Keratinocyte (primary cell): ENCODE results near the gene NRP1. TPM values are rescaled to one million over a fixed set of nuclear protein-coding genes. Genes with fewer than 3 reads are reported as not detected.

Source experiments
- DNase-seq: peaks from one replicate; pipeline ENCODE4 v3.0.0-alpha.2; 2011; ENCODE audit warnings: low read depth, missing footprints, low spot score
- FAIRE-seq: peaks from 2 replicates; lab custom pipeline; 2011; peaks lifted over from hg19 to GRCh38; lab: Jason Lieb, UNC
- H2AFZ ChIP-seq: 2 replicates; pipeline ENCODE4 v1.6.0; 2012; ENCODE audit warnings: low read length, control low read depth, inconsistent platforms; ENCODE audit not compliant: control insufficient read depth
- H3K27ac ChIP-seq: 2 replicates; pipeline ENCODE4 v1.5.1; 2011; ENCODE audit warnings: low read length; ENCODE audit not compliant: control insufficient read depth, insufficient read depth
- H3K27me3 ChIP-seq: 3 replicates; pipeline ENCODE4 v1.6.0; 2011; ENCODE audit warnings: low read length; ENCODE audit not compliant: control insufficient read depth, insufficient read depth; ENCODE audit errors: extremely low read depth
- H3K36me3 ChIP-seq, 2 experiments: 2 replicates in 1 of 2; 3 replicates in 1 of 2; pipeline ENCODE4 v1.5.1; 2011; ENCODE audit warnings: low read length in 2 of 2, mild to moderate bottlenecking in 1 of 2; ENCODE audit not compliant: control insufficient read depth in 2 of 2, insufficient read depth in 2 of 2; ENCODE audit errors: extremely low read depth in 1 of 2
- H3K4me1 ChIP-seq: 3 replicates; pipeline ENCODE4 v1.5.1; 2011; ENCODE audit warnings: low read length; ENCODE audit not compliant: control insufficient read depth, insufficient read depth; ENCODE audit errors: extremely low read depth
- H3K4me2 ChIP-seq: 3 replicates; pipeline ENCODE4 v1.6.0; 2011; ENCODE audit warnings: low read depth, low read length; ENCODE audit not compliant: control insufficient read depth, insufficient read depth; ENCODE audit errors: extremely low read depth
- H3K4me3 ChIP-seq, 3 experiments: fragments of 200-600 bp in 1 of 3; sonication (generic) in 1 of 3; 2 replicates in 2 of 3; 3 replicates in 1 of 3; pipeline ENCODE4 v1.5.1; 2011 to 2016; ENCODE audit warnings: low read length in 3 of 3, mild to moderate bottlenecking in 3 of 3, control low read depth in 2 of 3, inconsistent platforms in 1 of 3, low read depth in 1 of 3, mixed read lengths in 1 of 3, mixed run types in 1 of 3, moderate library complexity in 1 of 3; ENCODE audit not compliant: control insufficient read depth in 2 of 3, insufficient read depth in 2 of 3; ENCODE audit errors: extremely low read depth in 1 of 3
- H3K79me2 ChIP-seq: 2 replicates; pipeline ENCODE4 v1.6.0; 2012; ENCODE audit warnings: low read length; ENCODE audit not compliant: control insufficient read depth, insufficient read depth
- H3K9ac ChIP-seq: 3 replicates; pipeline ENCODE4 v1.6.0; 2011; ENCODE audit warnings: low read length; ENCODE audit not compliant: control insufficient read depth, insufficient read depth; ENCODE audit errors: extremely low read depth
- H3K9me1 ChIP-seq: 3 replicates; pipeline ENCODE4 v1.6.0; 2011; ENCODE audit warnings: low read length; ENCODE audit not compliant: control insufficient read depth, insufficient read depth; ENCODE audit errors: extremely low read depth
- H3K9me3 ChIP-seq: 2 replicates; pipeline ENCODE4 v1.5.1; 2012; ENCODE audit warnings: low read depth, low read length; ENCODE audit not compliant: control insufficient read depth
- H4K20me1 ChIP-seq: 3 replicates; pipeline ENCODE4 v1.6.0; 2011; ENCODE audit warnings: low read length; ENCODE audit not compliant: control insufficient read depth, insufficient read depth; ENCODE audit errors: extremely low read depth
- EZH2 ChIP-seq: IDR thresholded peaks from one replicate; pipeline ENCODE4 v1.6.1; 2012; ENCODE audit warnings: inconsistent platforms, mild to moderate bottlenecking, low read length, moderate library complexity
- dilution Hi-C: fragments of 300-500 bp; cut with MboI; formaldehyde crosslinking; loops from one replicate; pipeline ENCODE4 v1.7.0; 2020; ENCODE audit warnings: low sequenced_read_pairs; ENCODE audit not compliant: extremely low pct_ligation_motif_present
- polyA plus RNA-seq, 5 experiments: library from polyadenylated mRNA; depleted of rRNA in 3 of 5; stranded (reverse) in 3 of 5; stranded (forward) in 1 of 5; unstranded in 1 of 5; fragments of >200 nt; gene quantifications; 1 replicate in 1 of 5; 2 replicates in 3 of 5; 3 replicates in 1 of 5; pipeline versions ENCODE4 v1.2.1 to v1.2.3, GENCODE V29; 2011 to 2012; ENCODE audit warnings: missing spikeins in 2 of 5, low read depth in 1 of 5, low replicate concordance in 1 of 5
- TF ChIP-seq, protein P1 (sequence below), 3 experiments: IDR thresholded peaks in 1 of 3; conservative IDR thresholded peaks in 1 of 3; optimal IDR thresholded peaks in 1 of 3; 2 replicates in 2 of 3; 3 replicates in 1 of 3; pipeline versions ENCODE3 to v1.5.1; 2011; ENCODE audit warnings: low read length in 3 of 3, mild to moderate bottlenecking in 3 of 3, moderate library complexity in 2 of 3, control low read depth in 1 of 3, inconsistent platforms in 1 of 3; ENCODE audit not compliant: insufficient read depth in 2 of 3; ENCODE audit errors: extremely low read depth in 1 of 3

The NRP1 gene
- polyA plus RNA-seq, 1 donor (not counting 4 experiments of a cell fraction or from before 2014, with no cell fraction given): 36.2 TPM

DNA sequence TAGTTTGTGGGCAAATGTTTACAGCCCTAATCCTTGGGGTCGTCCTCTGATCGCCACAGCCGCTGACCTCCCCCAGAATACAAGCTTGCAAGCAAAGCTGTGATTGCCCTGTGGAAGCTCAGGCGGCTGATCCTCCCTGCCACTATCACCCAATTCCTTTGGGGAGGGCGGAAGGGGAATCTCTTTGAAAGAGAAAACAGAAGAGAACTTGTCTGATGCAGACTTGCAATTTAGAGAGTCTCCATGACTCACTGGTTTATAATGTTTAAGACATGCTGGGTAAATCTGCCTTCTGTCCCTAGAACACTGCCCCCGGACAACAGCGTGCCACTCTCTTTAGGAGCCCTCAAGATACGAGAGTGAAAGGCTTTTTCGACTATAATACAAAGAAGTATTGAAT, 75.5 kb downstream of the NRP1 start:
- DNase-seq (no peak), FAIRE-seq (peak; percentile 69)
- no peak overlapping the region for H3K4me2 ChIP-seq
- TF ChIP-seq EZH2: no peak
- TF ChIP-seq, protein P1, sequence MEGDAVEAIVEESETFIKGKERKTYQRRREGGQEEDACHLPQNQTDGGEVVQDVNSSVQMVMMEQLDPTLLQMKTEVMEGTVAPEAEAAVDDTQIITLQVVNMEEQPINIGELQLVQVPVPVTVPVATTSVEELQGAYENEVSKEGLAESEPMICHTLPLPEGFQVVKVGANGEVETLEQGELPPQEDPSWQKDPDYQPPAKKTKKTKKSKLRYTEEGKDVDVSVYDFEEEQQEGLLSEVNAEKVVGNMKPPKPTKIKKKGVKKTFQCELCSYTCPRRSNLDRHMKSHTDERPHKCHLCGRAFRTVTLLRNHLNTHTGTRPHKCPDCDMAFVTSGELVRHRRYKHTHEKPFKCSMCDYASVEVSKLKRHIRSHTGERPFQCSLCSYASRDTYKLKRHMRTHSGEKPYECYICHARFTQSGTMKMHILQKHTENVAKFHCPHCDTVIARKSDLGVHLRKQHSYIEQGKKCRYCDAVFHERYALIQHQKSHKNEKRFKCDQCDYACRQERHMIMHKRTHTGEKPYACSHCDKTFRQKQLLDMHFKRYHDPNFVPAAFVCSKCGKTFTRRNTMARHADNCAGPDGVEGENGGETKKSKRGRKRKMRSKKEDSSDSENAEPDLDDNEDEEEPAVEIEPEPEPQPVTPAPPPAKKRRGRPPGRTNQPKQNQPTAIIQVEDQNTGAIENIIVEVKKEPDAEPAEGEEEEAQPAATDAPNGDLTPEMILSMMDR (optimal IDR thresholded peaks at IDR 0.05 in 1 of 3, IDR thresholded peaks at IDR 0.05 in 1 of 3, conservative IDR thresholded peaks at IDR 0.05 in 1 of 3; ENCODE audit: extremely low read depth in 1 of 3, insufficient read depth in 2 of 3, low read length in 3 of 3): no peak
- no peak overlapping the region for H2AFZ ChIP-seq
- H3K36me3 ChIP-seq: peaks cover 2 to 34% of the 10 kb centered on the region in 2 experiments
- dilution Hi-C loops: no loop called here
- no peaks in the 10 kb centered on the region for H4K20me1 ChIP-seq
- H3K9ac ChIP-seq: no peak overlapping the region
- peaks cover 25% of the 10 kb centered on the region for H3K4me1 ChIP-seq
- no peak overlapping the region for H3K4me3 ChIP-seq
- H3K27ac ChIP-seq: no peak overlapping the region
- no peaks in the 10 kb centered on the region for H3K27me3 ChIP-seq
- H3K79me2 ChIP-seq: no peaks in the 10 kb centered on the region
- H3K9me3 ChIP-seq: no peaks in the 10 kb centered on the region
- no peaks in the 10 kb centered on the region for H3K9me1 ChIP-seq

DNA sequence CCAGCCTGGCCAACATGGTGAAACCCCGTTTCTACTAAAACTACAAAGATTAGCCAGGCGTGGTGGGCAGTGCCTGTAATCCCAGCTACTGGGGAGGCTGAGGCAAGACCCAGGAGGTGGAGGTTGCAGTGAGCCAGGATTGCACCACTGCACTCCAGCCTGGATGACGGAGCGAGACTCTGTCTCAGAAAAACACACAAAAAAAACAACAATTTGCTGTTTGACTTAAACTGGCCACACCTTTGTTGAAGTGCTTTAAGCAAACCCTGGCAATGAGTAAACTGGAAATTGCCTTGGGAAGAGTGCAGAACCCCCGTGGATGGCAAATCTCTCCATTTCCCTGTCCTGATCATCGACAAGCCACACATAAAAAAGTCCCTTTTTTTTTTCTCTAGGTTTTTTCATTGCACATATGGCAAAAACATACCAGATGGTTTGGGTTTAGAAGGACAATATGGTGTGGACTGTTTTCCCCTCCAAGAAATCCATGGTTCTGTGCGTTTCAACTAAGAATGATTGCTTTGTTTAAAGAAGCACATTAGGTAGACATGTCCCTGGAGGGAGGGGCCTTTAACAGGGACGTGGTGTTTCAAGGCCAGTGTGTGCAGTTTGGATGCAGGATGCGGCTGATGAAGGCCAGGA, 76.9 kb downstream of the NRP1 start:
- DNase-seq: no peak
- Histone ChIP-seq H3K9ac (no peak overlapping the region), H3K4me3 (no peak overlapping the region), H3K79me2 (no peaks in the 10 kb centered on the region), H3K9me1 (no peaks in the 10 kb centered on the region), H4K20me1 (no peaks in the 10 kb centered on the region), H3K27ac (no peak overlapping the region), H3K36me3 (peaks cover 4 to 23% of the 10 kb centered on the region in 2 experiments), H3K4me1 (peaks cover 23% of the 10 kb centered on the region), H3K27me3 (no peaks in the 10 kb centered on the region), H3K4me2 (no peak overlapping the region), H3K9me3 (no peaks in the 10 kb centered on the region), H2AFZ (no peak overlapping the region)
- FAIRE-seq: peak; percentile 62
- no peak for TF ChIP-seq EZH2
- TF ChIP-seq, protein P1 (optimal IDR thresholded peaks at IDR 0.05 in 1 of 3, IDR thresholded peaks at IDR 0.05 in 1 of 3, conservative IDR thresholded peaks at IDR 0.05 in 1 of 3; ENCODE audit: extremely low read depth in 1 of 3, insufficient read depth in 2 of 3, low read length in 3 of 3): no peak
- dilution Hi-C loops: no loop called here
